ENCODE data around the gene STXBP5. TPM values are rescaled to one million over a fixed set of nuclear protein-coding genes. Genes with fewer than 3 reads are reported as not detected.

The STXBP5 gene
- total and polyA plus RNA-seq, 9 of the 15 experiments (the other 6 are each of a cell fraction or from before 2014, with no cell fraction given), result 23.3 to 172 (median 71.5) TPM

DNA sequence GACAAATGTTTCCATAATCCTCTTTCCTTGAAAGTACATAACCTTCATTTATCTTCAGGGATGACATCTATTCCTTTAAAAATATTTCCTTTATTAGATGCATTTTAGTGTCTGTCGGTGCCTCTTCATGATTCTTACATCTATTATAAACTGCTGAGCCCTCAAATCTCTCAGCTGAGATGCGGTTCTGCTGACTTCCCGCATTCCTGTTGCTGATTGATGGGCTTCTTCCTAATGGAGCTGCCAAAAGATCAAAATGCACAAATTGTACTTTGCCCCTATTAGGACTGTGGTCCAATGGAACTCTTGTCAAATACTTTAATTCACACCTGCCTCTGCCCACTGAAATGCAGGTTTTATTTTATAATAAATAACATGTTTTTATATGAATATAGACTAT is 225.6 kb downstream of the STXBP5 start (continued):
- TF ChIP-seq POLR2G (IDR thresholded peaks at IDR 0.05; ENCODE audit: low read depth, low read length) (no peak), RAD51 (IDR thresholded peaks at IDR 0.05; ENCODE audit: borderline replicate concordance, low read depth) (no peak), ZSCAN29 (IDR thresholded peaks at IDR 0.05) (no peak)

DNA sequence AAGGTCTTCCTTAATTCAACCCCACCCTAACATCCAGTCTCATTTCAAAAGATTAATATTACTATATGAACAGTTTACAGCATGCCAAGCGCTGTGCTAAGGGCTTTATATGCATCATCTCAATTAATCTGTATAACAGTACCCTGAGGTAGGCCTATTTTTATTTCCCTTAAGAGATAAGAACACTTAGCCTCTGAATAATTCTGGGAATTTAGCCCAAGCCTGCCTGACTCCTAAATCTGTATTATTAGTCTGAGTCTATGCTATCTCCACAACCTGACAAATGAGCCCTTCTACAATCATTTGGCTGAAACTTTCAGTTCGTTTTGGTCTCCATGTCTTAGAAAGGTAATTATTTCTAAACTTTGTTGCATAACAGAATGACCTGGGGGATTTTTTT is 226.6 kb downstream of the STXBP5 start:
- ATAC-seq, result no peak
- peaks cover 0 to 3% of the 10 kb centered on the region in 2 experiments; a peak in 2 of 5 replicates for H3K4me1 ChIP-seq (replicated peaks in 1 of 2; ENCODE audit: control insufficient read depth in 2 of 2, insufficient read depth in 2 of 2, low read length in 2 of 2)
- intact Hi-C loops (cut with micrococcal nuclease), result no loop called here
- no peak overlapping the region for H3K4me2 ChIP-seq (ENCODE audit: insufficient read depth, low read length)
- no peaks in the 10 kb centered on the region for H3K9me3 ChIP-seq (replicated peaks; ENCODE audit: control insufficient read depth, insufficient read depth, low read depth, low read length)
- FAIRE-seq, result no peak
- H3K27ac ChIP-seq (ENCODE audit: extremely low read depth, low read depth, low read length), result no peak overlapping the region
- DNase-seq (ENCODE audit: extremely low read depth in 1 of 4, low spot score in 3 of 4), result no peak
- H3K27me3 ChIP-seq (ENCODE audit: control insufficient read depth in 2 of 2, insufficient read depth in 2 of 2, low read length in 2 of 2), result peaks cover 14 to 18% of the 10 kb centered on the region in 2 experiments
- ChIA-PET CTCF (ENCODE audit: low intra/inter-chr PET ratio) (no interaction called here), POLR2A (interaction anchor here (0.6 kb wide), 1 partner anchor 11 kb away, joined by 3 read pairs; no protein-coding TSS in a partner anchor)
- H2AFZ ChIP-seq (ENCODE audit: low read depth, low read length), result no peak overlapping the region
- no TSS peak for BruUV-seq (replicated peaks)
- in situ Hi-C loops (cut with MboI), result no loop called here
- H3K36me3 ChIP-seq (ENCODE audit: control insufficient read depth, insufficient read depth, low read length), result no peaks in the 10 kb centered on the region
- no peak overlapping the region for H3K4me3 ChIP-seq
- no peak overlapping the region for H3K9ac ChIP-seq (ENCODE audit: insufficient read depth in 1 of 2, low read depth in 2 of 2, low read length in 2 of 2)
- H4K20me1 ChIP-seq (replicated peaks; ENCODE audit: control insufficient read depth, insufficient read depth, low read length), result no peaks in the 10 kb centered on the region
- no peaks in the 10 kb centered on the region for H3K9me1 ChIP-seq (ENCODE audit: control insufficient read depth, insufficient read depth, low read length)
- WGBS (ENCODE audit: insufficient coverage, low coverage, missing lambda C conversion rate), result 4% methylated on average over 2 of the region's 2 CpGs
- H3K79me2 ChIP-seq (ENCODE audit: control insufficient read depth, insufficient read depth, low read length), result no peaks in the 10 kb centered on the region
- no peak for TF ChIP-seq ARHGAP35 (IDR thresholded peaks at IDR 0.05; ENCODE audit: partially characterized antibody)
- TF ChIP-seq KDM1A (IDR thresholded peaks at IDR 0.05), result no peak
- no peak for TF ChIP-seq ZNF778 (CRISPR knock-in tag; IDR thresholded peaks at IDR 0.05)
- TF ChIP-seq ZNF3 (CRISPR knock-in tag; IDR thresholded peaks at IDR 0.05), result no peak
- TF ChIP-seq, protein P1, sequence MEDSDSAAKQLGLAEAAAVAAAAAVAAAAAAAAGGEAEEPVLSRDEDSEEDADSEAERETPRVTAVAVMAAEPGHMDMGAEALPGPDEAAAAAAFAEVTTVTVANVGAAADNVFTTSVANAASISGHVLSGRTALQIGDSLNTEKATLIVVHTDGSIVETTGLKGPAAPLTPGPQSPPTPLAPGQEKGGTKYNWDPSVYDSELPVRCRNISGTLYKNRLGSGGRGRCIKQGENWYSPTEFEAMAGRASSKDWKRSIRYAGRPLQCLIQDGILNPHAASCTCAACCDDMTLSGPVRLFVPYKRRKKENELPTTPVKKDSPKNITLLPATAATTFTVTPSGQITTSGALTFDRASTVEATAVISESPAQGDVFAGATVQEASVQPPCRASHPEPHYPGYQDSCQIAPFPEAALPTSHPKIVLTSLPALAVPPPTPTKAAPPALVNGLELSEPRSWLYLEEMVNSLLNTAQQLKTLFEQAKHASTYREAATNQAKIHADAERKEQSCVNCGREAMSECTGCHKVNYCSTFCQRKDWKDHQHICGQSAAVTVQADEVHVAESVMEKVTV (CRISPR knock-in tag; IDR thresholded peaks at IDR 0.05), result no peak
- TF ChIP-seq RBBP5 (IDR thresholded peaks at IDR 0.05; ENCODE audit: borderline replicate concordance, insufficient read depth, low read length, poor library complexity, severe bottlenecking), result no peak
- TF ChIP-seq FIP1L1 (IDR thresholded peaks at IDR 0.05; ENCODE audit: low read depth, low read length, poor library complexity, severe bottlenecking), result no peak
- TF ChIP-seq HMGN3 (IDR thresholded peaks at IDR 0.05; ENCODE audit: borderline replicate concordance, extremely low read depth, insufficient read length, low read depth, low read length), result no peak
- TF ChIP-seq, protein P2, sequence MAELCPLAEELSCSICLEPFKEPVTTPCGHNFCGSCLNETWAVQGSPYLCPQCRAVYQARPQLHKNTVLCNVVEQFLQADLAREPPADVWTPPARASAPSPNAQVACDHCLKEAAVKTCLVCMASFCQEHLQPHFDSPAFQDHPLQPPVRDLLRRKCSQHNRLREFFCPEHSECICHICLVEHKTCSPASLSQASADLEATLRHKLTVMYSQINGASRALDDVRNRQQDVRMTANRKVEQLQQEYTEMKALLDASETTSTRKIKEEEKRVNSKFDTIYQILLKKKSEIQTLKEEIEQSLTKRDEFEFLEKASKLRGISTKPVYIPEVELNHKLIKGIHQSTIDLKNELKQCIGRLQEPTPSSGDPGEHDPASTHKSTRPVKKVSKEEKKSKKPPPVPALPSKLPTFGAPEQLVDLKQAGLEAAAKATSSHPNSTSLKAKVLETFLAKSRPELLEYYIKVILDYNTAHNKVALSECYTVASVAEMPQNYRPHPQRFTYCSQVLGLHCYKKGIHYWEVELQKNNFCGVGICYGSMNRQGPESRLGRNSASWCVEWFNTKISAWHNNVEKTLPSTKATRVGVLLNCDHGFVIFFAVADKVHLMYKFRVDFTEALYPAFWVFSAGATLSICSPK (IDR thresholded peaks at IDR 0.05; ENCODE audit: borderline replicate concordance), result no peak
- TF ChIP-seq MED1 (CRISPR knock-in tag; IDR thresholded peaks at IDR 0.05; ENCODE audit: borderline replicate concordance), result no peak
- TF ChIP-seq POLR2AphosphoS2 (IDR thresholded peaks at IDR 0.05; ENCODE audit: low read length), result no peak
- no peak for TF ChIP-seq ZNF785 (CRISPR knock-in tag; IDR thresholded peaks at IDR 0.05)
- TF ChIP-seq ZNF766 (CRISPR knock-in tag; conservative IDR thresholded peaks at IDR 0.05), result no peak
- TF ChIP-seq, protein P3, sequence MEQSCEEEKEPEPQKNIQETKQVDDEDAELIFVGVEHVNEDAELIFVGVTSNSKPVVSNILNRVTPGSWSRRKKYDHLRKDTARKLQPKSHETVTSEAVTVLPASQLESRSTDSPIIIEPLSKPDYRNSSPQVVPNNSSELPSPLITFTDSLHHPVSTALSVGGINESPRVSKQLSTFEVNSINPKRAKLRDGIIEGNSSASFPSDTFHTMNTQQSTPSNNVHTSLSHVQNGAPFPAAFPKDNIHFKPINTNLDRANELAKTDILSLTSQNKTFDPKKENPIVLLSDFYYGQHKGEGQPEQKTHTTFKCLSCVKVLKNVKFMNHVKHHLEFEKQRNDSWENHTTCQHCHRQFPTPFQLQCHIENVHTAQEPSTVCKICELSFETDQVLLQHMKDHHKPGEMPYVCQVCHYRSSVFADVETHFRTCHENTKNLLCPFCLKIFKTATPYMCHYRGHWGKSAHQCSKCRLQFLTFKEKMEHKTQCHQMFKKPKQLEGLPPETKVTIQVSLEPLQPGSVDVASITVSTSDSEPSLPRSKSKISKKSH (CRISPR knock-in tag; IDR thresholded peaks at IDR 0.05), result no peak

Measured in K562 (cell line).